IMR-90 (cell line): Measurements from ENCODE around the gene TMEM117.

ENCODE experiments used
- CEBPB ChIP-seq: IDR thresholded peaks from 2 replicates; pipeline ENCODE4 v1.6.1; 2012; ENCODE audit warnings: low read depth, low read length, improper control_type of control experiment
- CHD1 ChIP-seq: IDR thresholded peaks from 2 replicates; pipeline ENCODE4 v1.6.1; 2012; ENCODE audit warnings: low read depth, low read length, improper control_type of control experiment
- CTCF ChIP-seq: conservative IDR thresholded peaks from 2 replicates; pipeline ENCODE4 v1.5.1; 2012; ENCODE audit warnings: mild to moderate bottlenecking, low read depth, low read length, improper control_type of control experiment
- FOS ChIP-seq: fragments of 150-350 bp; IDR thresholded peaks from 2 replicates; pipeline ENCODE4 v1.6.1; 2016; ENCODE audit warnings: low read depth, low read length
- MAFK ChIP-seq: IDR thresholded peaks from 2 replicates; pipeline ENCODE4 v1.6.1; 2012; ENCODE audit warnings: low read depth, low read length, improper control_type of control experiment
- MXI1 ChIP-seq: IDR thresholded peaks from 2 replicates; pipeline ENCODE4 v1.6.1; 2012; ENCODE audit warnings: low read depth, mild to moderate bottlenecking, low read length, moderate library complexity, borderline replicate concordance
- NFE2L2 ChIP-seq: fragments of 150-350 bp; IDR thresholded peaks from 2 replicates; pipeline ENCODE4 v1.6.1; 2016; ENCODE audit warnings: low read depth, mild to moderate bottlenecking, low read length
- POLR2A ChIP-seq: IDR thresholded peaks from 2 replicates; pipeline ENCODE4 v1.6.1; 2012; ENCODE audit warnings: mild to moderate bottlenecking, low read depth, low read length
- RFX5 ChIP-seq: IDR thresholded peaks from 2 replicates; pipeline ENCODE4 v1.8.0; 2012; ENCODE audit warnings: low read depth, mild to moderate bottlenecking, low read length, moderate library complexity
- USF2 ChIP-seq: fragments of 150-350 bp; IDR thresholded peaks from 2 replicates; pipeline ENCODE4 v1.6.1; 2017; ENCODE audit warnings: mild to moderate bottlenecking, antibody characterized with exemption, low read length, low read depth

DNA sequence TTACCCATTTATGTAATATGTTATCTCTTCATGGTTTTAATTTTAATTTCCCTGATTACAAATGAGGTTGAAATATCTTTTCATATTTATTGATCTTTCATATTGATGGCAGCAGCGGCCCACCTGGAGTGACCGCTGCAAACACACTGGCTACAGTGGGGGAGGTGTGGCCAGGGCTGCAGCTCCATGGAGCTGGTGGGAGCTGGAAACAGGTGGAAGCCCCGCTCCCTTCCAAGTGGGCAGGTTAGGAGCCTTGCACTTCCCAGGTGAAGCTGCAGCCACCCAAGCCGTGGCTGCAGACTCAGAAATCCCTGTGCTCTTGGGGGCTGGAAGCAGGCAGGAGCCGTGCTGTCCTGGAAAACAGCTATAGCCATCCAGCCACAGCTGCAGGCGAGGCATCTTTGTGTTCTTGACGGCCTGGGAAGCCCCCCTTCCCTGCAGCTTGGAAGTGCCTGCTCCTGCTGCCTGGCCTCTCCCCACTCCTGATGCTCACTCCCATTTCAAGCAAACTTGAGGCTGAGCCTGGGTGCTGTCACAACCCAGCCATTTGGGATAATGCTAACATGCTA, 201.1 kb downstream of the TMEM117 start:
- TF ChIP-seq CTCF (no peak), MXI1 (no peak), POLR2A (no peak), MAFK (no peak), USF2 (no peak), FOS (no peak), NFE2L2 (no peak), RFX5 (no peak), CHD1 (no peak), CEBPB (no peak)
